Activated CD4-positive, alpha-beta T cell treated with anti-CD3 and anti-CD28 coated beads for 36 hours (primary cell): ENCODE results near the gene ZBTB40. TPM values are rescaled to one million over a fixed set of nuclear protein-coding genes. Genes with fewer than 3 reads are reported as not detected.

ENCODE experiments used
- ATAC-seq: fragments of 200-7000 bp; cut with Tn5 transposase; one replicate; pipeline ENCODE4 v1.10.0; 2021; ENCODE audit warnings: mild to moderate bottlenecking, moderate library complexity
- CTCF ChIA-PET: fragments of 350-600 bp; sonication (Branson Sonifier 250); formaldehyde crosslinking; loops from one replicate; lab custom pipeline; 2021; ENCODE audit warnings: antibody characterized with exemption; lab: Charles Lee
- POLR2A ChIA-PET: fragments of 350-600 bp; sonication (Branson Sonifier 250); formaldehyde crosslinking; loops from one replicate; lab custom pipeline; 2021; ENCODE audit warnings: antibody characterized with exemption, inconsistent platforms; lab: Charles Lee
- DNase-seq: peaks from one replicate; pipeline ENCODE4 v3.0.0-alpha.2; 2020
- H3K27ac Mint-ChIP-seq: one replicate; pipeline ENCODE4 v1.8.0; 2021; ENCODE audit warnings: mixed read lengths
- H3K27me3 Mint-ChIP-seq: one replicate; pipeline ENCODE4 v1.8.0; 2021; ENCODE audit warnings: mixed read lengths
- H3K36me3 Mint-ChIP-seq: one replicate; pipeline ENCODE4 v1.8.0; 2021; ENCODE audit warnings: low read depth, mixed read lengths
- H3K4me1 Mint-ChIP-seq: one replicate; pipeline ENCODE4 v1.8.0; 2021; ENCODE audit warnings: mixed read lengths
- H3K4me3 Mint-ChIP-seq: one replicate; pipeline ENCODE4 v1.8.0; 2021; ENCODE audit warnings: mild to moderate bottlenecking, moderate library complexity, mixed read lengths
- H3K9me3 Mint-ChIP-seq: one replicate; pipeline ENCODE4 v1.8.0; 2021; ENCODE audit warnings: low read depth, mixed read lengths
- intact Hi-C, 2 experiments: fragments of 100-400 bp; cut with DNase I in 1 of 2; cut with micrococcal nuclease in 1 of 2; formaldehyde crosslinking; loops; one replicate each; pipeline versions ENCODE4 v1.14.2 to v1.15.1; 2022 to 2024; cut with DNase I, micrococcal nuclease
- total RNA-seq, 2 experiments: library from RNA; stranded (reverse); gene quantifications; one replicate each; pipeline ENCODE4 v1.2.3, GENCODE V29; 2021

ZBTB40 gene
- total RNA-seq, 2 experiments from 2014 or later = 12.7 to 13.5 TPM

DNA sequence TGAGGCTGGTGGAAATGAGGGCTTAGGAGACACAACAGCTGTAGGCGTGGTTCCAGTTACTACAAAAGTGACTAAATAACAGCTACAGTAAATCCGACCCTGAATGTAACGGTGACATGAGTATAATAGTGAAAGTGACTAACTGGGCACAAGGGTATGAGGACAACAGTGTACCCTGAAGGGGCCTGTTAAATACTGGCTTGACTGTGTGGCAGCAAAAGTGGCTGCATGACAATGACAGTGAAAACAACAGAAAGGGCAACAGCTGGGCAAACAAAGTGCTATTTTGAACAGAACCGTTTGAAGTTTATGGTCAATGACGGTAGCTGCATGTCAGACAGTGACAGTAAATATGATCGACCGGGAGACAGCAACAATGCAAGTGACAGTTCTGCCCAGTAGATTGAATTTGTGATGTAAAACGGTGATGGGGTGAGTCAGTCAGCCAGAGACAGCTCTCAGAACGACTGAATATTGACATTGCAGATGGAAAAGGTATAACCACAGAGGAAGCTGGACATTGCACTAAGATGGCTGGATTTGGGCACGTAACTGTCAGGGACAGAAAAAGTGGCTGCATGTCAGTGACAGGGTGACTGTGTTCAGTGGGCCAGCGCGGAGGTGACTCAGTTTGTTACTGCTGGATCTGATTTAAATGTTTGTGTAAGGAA lies 1.2 kb upstream of the ZBTB40 start:
- CTCF ChIA-PET = interaction anchor here (0.6 to 0.8 kb wide), 3 partner anchors 340 to 692 kb away, joined by 3 read pairs; no protein-coding TSS in a partner anchor
- H3K36me3 Mint-ChIP-seq = peaks cover 8% of the 10 kb centered on the region
- ATAC-seq (no peak), DNase-seq (peak; percentile 6)
- H3K4me3 Mint-ChIP-seq = peak overlapping the region; percentile 94
- intact Hi-C loops = loop anchor here (1.0 to 10.0 kb wide), 8 partner anchors 22 to 1034 kb away; partner anchors contain the start of genes ASAP3 (in 1 of the 2), CDC42 (in 1 of the 2), KDM1A (in 1 of the 2) and TEX46 (in 1 of the 2)
- H3K9me3 Mint-ChIP-seq = peaks cover 4% of the 10 kb centered on the region
- H3K4me1 Mint-ChIP-seq = peaks cover 35% of the 10 kb centered on the region
- peak overlapping the region; percentile 85 for H3K27ac Mint-ChIP-seq
- POLR2A ChIA-PET = no interaction called here
- H3K27me3 Mint-ChIP-seq = no peaks in the 10 kb centered on the region

DNA sequence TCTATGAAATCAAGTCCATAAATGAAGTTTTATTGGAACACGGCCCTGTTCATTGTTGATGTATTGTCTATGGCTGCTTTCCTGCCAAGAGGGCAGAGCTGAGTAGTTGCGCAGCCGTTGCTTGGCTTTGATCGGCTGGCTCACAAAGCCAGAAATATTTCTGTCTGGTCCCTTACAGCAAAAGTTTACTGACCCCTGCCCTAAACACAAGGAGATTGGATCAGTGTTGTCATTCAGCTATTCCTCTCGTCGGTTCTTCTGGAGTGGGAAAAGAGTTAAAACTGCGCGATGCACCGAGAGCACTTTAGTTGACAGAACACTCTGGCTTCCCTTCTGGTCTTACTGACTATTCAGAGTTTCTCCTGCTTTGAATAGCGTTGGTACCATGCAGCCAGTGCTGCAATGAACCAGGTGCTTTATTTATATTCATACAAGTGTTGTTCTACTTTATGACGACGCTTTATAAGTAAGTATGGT lies 868 bp downstream of the ZBTB40 start:
- intact Hi-C loops = loop anchor here (2.0 to 10.0 kb wide), 5 partner anchors 24 to 1032 kb away; partner anchors contain the start of genes ASAP3 (in 1 of the 2), KDM1A (in 1 of the 2), TEX46 (in 1 of the 2) and ZNF436 (in 1 of the 2)
- CTCF ChIA-PET = no interaction called here
- H3K27me3 Mint-ChIP-seq = no peaks in the 10 kb centered on the region
- H3K4me3 Mint-ChIP-seq = peak overlapping the region; percentile 94
- peaks cover 4% of the 10 kb centered on the region for H3K9me3 Mint-ChIP-seq
- H3K27ac Mint-ChIP-seq = peak overlapping the region; percentile 90
- H3K4me1 Mint-ChIP-seq = peaks cover 41% of the 10 kb centered on the region
- POLR2A ChIA-PET = no interaction called here
- DNase-seq (peak; percentile 34), ATAC-seq (peak; percentile 33)
- peaks cover 8% of the 10 kb centered on the region for H3K36me3 Mint-ChIP-seq

- ChIA-PET CTCF (no interaction called here), POLR2A (interaction anchor here (0.6 kb wide), 1 partner anchor 97 kb away, joined by 3 read pairs; no protein-coding TSS in a partner anchor)
- H3K27me3 Mint-ChIP-seq = no peaks in the 10 kb centered on the region
- no peak for ATAC-seq
- peaks cover 10% of the 10 kb centered on the region for H3K36me3 Mint-ChIP-seq
- peak overlapping the region; percentile 90 for H3K27ac Mint-ChIP-seq
- DNase-seq = no peak
- peak overlapping the region; percentile 94 for H3K4me3 Mint-ChIP-seq
- H3K9me3 Mint-ChIP-seq = peaks cover 4% of the 10 kb centered on the region
- peaks cover 46% of the 10 kb centered on the region for H3K4me1 Mint-ChIP-seq
- intact Hi-C loops = loop anchor here (2.0 to 10.0 kb wide), 5 partner anchors 24 to 1032 kb away; partner anchors contain the start of genes ASAP3 (in 1 of the 2), KDM1A (in 1 of the 2), TEX46 (in 1 of the 2) and ZNF436 (in 1 of the 2)
These were observed 1.5 kb downstream of the ZBTB40 start for GRCh38 chr1:22453181-22453580.

DNA sequence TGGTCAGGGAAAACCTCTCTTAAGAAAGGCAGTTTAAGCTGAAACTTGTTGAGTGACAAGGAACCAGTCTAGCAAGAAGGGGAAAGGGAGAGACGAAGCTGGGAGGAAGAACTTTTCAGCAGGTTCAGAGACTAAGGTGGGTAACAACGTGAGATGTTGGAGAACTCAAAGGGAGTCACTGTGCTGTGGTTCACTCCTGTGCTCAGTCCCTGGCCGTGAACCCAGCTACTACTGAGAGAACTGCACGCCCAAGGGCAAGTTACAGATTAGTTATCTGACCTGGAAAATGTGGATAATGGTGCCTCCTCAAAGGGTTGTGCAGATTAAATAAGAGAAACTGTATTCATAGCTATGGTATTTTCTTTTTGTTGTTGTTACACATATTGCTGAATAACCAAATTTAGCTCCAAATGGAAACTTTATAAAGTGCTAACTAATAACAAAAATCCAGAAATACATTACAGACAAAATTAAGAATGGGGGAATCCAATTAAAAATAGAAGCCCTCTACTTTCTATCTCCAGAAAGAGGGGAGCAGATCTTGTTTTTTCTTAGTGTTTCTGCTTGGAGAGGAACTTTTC lies 2.9 kb downstream of the ZBTB40 start:
- H3K9me3 Mint-ChIP-seq = peaks cover 4% of the 10 kb centered on the region
- no peak overlapping the region for H3K27ac Mint-ChIP-seq
- ChIA-PET POLR2A (interaction anchor here (0.7 kb wide), 1 partner anchor 163 kb away, joined by 5 read pairs; no protein-coding TSS in a partner anchor), CTCF (interaction anchor here (0.8 to 1.2 kb wide), 3 partner anchors 10 to 192 kb away, joined by 3 to 7 read pairs (median 3); no protein-coding TSS in a partner anchor)
- peaks cover 13% of the 10 kb centered on the region for H3K36me3 Mint-ChIP-seq
- H3K4me3 Mint-ChIP-seq = no peak overlapping the region
- H3K4me1 Mint-ChIP-seq = peaks cover 50% of the 10 kb centered on the region
- DNase-seq = no peak
- intact Hi-C loops = loop anchor here (5.0 to 10.0 kb wide), 4 partner anchors 48 to 1030 kb away; partner anchors contain the start of genes ASAP3 (in 1 of the 2), KDM1A (in 1 of the 2), TEX46 (in 1 of the 2) and ZNF436 (in 1 of the 2)
- no peaks in the 10 kb centered on the region for H3K27me3 Mint-ChIP-seq
- no peak for ATAC-seq

DNA sequence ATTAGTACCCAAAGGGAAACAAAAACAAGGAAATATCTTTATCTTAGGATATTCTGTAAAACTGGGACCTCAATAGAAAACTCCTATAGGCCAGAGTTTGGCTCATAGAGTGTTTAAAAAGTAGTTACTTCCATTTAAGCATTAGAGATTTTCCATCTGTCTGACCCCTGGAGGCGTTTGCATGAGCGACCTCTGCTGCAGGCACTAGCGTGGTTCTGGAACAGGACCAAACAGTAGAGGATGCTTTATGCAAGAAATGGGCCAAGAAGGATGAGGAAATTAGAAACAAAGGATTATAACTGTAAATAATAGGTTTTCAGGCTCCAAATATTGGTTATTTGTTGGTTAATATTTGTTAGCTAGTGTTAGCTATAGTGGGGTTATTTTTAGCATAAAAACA lies 5.7 kb downstream of the ZBTB40 start:
- H3K9me3 Mint-ChIP-seq = no peaks in the 10 kb centered on the region
- ChIA-PET POLR2A (interaction anchor here (0.6 kb wide), 1 partner anchor 986 kb away, joined by 4 read pairs; no protein-coding TSS in a partner anchor), CTCF (no interaction called here)
- intact Hi-C loops = loop anchor here in 1 of 2 experiments (10.0 kb wide), 1 partner anchor 1027 kb away; the partner anchor contains the start of gene ASAP3
- no peaks in the 10 kb centered on the region for H3K27me3 Mint-ChIP-seq
- H3K36me3 Mint-ChIP-seq = peaks cover 8% of the 10 kb centered on the region
- DNase-seq (no peak), ATAC-seq (no peak)
- H3K4me3 Mint-ChIP-seq = no peak overlapping the region
- H3K27ac Mint-ChIP-seq = no peak overlapping the region
- H3K4me1 Mint-ChIP-seq = peaks cover 55% of the 10 kb centered on the region

- ChIA-PET CTCF (no interaction called here), POLR2A (no interaction called here)
- DNase-seq (no peak), ATAC-seq (no peak)
- H3K9me3 Mint-ChIP-seq = no peaks in the 10 kb centered on the region
- no peaks in the 10 kb centered on the region for H3K27me3 Mint-ChIP-seq
- H3K27ac Mint-ChIP-seq = no peak overlapping the region
- no peak overlapping the region for H3K4me3 Mint-ChIP-seq
- intact Hi-C loops = loop anchor here in 1 of 2 experiments (10.0 kb wide), 1 partner anchor 1027 kb away; the partner anchor contains the start of gene ASAP3
- peaks cover 50% of the 10 kb centered on the region for H3K4me1 Mint-ChIP-seq
- peaks cover 6% of the 10 kb centered on the region for H3K36me3 Mint-ChIP-seq
These were observed 6.2 kb downstream of the ZBTB40 start for GRCh38 chr1:22457836-22458235.

DNA sequence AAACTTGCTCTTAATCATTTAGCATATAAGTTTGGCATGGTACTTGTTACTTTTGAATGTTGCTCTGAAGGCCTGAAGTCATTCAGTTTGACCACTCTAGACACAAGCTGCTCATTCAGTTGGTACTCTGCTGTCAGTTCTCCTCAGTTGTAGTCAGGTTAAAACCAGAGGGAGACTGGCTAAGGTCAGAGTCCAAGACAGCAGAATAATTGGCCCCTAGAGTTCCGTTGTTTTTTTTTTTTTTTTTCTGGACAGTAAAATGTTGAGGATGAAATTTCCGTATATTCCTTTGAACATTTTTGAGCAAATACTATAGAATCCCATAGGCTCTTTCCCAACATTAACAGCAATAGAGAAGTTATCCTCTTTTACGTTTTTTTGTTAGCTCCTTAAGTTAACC lies 9.4 kb downstream of the ZBTB40 start:
- ChIA-PET CTCF (interaction anchor here (0.7 kb wide), 1 partner anchor 432 kb away, joined by 4 read pairs; no protein-coding TSS in a partner anchor), POLR2A (no interaction called here)
- ATAC-seq (no peak), DNase-seq (no peak)
- Mint-ChIP-seq H3K27ac (no peak overlapping the region), H3K4me3 (no peak overlapping the region), H3K36me3 (peaks cover 15% of the 10 kb centered on the region), H3K4me1 (peaks cover 31% of the 10 kb centered on the region), H3K9me3 (no peaks in the 10 kb centered on the region), H3K27me3 (no peaks in the 10 kb centered on the region)
- intact Hi-C loops = no loop called here

DNA sequence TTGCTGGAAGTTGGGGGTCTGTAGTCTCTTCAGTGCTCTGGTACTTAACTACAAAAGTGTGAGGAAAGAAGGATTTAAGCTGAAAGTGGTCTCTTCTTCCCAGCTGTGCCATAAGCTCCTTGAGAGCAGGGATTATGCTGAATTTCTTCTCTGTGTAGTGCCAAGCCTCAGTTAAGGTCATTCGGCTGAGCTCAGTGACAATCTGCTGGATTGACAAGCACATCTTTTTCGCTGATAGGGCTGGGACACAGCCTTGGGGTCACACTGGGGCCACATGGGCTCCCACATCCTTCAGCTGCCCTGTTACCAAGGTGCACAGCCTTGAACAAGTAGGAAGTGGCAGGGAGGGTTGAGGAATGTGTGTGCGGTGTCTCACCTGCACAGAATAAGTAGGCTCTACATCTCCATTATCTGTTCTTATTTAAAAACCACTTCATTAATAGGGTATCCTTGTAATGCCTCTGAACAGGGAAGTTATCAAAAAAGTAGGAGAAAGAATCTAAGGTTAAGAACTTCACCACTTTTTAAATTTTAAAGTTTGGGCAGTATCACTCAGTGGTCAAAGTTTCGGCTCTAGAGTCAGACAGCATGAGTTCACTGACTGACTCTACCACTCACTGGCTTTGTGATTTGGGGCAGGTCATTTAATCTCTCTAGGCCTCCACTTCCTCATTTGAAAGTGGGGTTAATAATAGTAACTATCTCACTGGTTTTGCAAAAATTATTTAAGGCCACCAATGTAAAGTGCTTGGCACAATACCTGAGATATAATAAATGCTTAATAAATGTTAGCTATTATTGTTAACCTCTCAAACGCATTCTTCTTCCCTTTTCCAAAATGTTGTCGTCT lies 10.3 kb downstream of the ZBTB40 start:
- intact Hi-C loops = no loop called here
- peaks cover 28% of the 10 kb centered on the region for H3K4me1 Mint-ChIP-seq
- peaks cover 15% of the 10 kb centered on the region for H3K36me3 Mint-ChIP-seq
- POLR2A ChIA-PET = no interaction called here
- no peak overlapping the region for H3K27ac Mint-ChIP-seq
- no peaks in the 10 kb centered on the region for H3K9me3 Mint-ChIP-seq
- no peaks in the 10 kb centered on the region for H3K27me3 Mint-ChIP-seq
- DNase-seq (no peak), ATAC-seq (no peak)
- no peak overlapping the region for H3K4me3 Mint-ChIP-seq
- CTCF ChIA-PET = interaction anchor here (0.6 kb wide), 1 partner anchor 394 kb away, joined by 4 read pairs; no protein-coding TSS in a partner anchor

GRCh38 chr1:22462928-22463327 lies 11.3 kb downstream of the ZBTB40 start:
- Mint-ChIP-seq H3K4me3 (no peak overlapping the region), H3K27me3 (no peaks in the 10 kb centered on the region), H3K27ac (no peak overlapping the region), H3K4me1 (peaks cover 30% of the 10 kb centered on the region), H3K36me3 (peaks cover 15% of the 10 kb centered on the region), H3K9me3 (no peaks in the 10 kb centered on the region)
- CTCF ChIA-PET = no interaction called here
- POLR2A ChIA-PET = no interaction called here
- intact Hi-C loops = no loop called here
- DNase-seq (no peak), ATAC-seq (no peak)

DNA sequence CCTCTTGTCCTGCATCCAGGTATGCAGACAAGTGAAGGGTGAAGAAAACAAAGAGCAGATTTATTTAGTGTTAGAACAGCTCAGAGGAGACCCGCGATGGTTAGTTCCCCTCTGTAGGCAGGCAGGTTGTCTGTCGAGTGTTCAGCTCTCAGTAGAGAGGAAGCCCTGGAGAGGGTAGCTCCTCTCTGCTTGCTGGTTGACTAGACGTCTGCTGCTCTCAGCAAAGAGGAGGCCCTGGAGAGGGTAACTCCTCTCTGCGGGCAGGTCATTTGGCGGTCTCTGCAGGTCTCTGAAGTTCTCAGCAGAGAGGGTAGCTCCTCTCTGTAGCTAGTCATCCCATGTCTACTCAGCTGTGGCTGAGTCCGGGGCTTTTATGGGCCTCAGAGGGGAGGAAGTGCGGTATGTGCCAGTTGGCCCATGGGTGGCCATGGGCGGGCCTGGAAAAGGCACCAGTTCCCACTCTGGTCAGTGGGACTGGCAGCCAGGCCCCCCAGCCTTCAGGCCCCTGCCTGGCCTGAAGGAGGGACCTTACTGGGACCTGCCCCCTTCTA lies 13.4 kb downstream of the ZBTB40 start:
- no peaks in the 10 kb centered on the region for H3K27me3 Mint-ChIP-seq
- intact Hi-C loops = no loop called here
- H3K27ac Mint-ChIP-seq = no peak overlapping the region
- ChIA-PET CTCF (interaction anchor here (1.2 to 1.4 kb wide), 2 partner anchors 10 to 28 kb away, joined by 3 read pairs; no protein-coding TSS in a partner anchor), POLR2A (no interaction called here)
- H3K9me3 Mint-ChIP-seq = no peaks in the 10 kb centered on the region
- peaks cover 24% of the 10 kb centered on the region for H3K4me1 Mint-ChIP-seq
- ATAC-seq (no peak), DNase-seq (no peak)
- H3K4me3 Mint-ChIP-seq = no peak overlapping the region
- peaks cover 12% of the 10 kb centered on the region for H3K36me3 Mint-ChIP-seq
